ENCODE data around the gene ANK2. TPM values are rescaled to one million over a fixed set of nuclear protein-coding genes. Genes with fewer than 3 reads are reported as not detected.
"Not testable (repeated sequence)": the region's sequence is repeated elsewhere in the genome, so short reads cannot be mapped to it uniquely, and the experiment has no call there.

ANK2 gene
- total RNA-seq, 1 donor from 2014 or later = 1.6 TPM

- intact Hi-C loops (cut with micrococcal nuclease) = no loop called here
Measured at GRCh38 chr4:113146876-113147358, 97.5 kb downstream of the ANK2 start.

GRCh38 chr4:113147498-113148111, 98.2 kb downstream of the ANK2 start:
- intact Hi-C loops (cut with micrococcal nuclease) = no loop called here

GRCh38 chr4:113148925-113149324, 99.5 kb downstream of the ANK2 start:
- intact Hi-C loops (cut with micrococcal nuclease) = no loop called here

GRCh38 chr4:113153529-113154101, 104.2 kb downstream of the ANK2 start:
- intact Hi-C loops (cut with micrococcal nuclease) = no loop called here

- intact Hi-C loops (cut with micrococcal nuclease) = no loop called here
Measured at GRCh38 chr4:113154281-113154680, 104.8 kb downstream of the ANK2 start.

GRCh38 chr4:113157086-113157857, 107.8 kb downstream of the ANK2 start:
- intact Hi-C loops (cut with micrococcal nuclease) = no loop called here

- intact Hi-C loops (cut with micrococcal nuclease) = no loop called here
Measured at GRCh38 chr4:113159942-113160545, 110.6 kb downstream of the ANK2 start.

GRCh38 chr4:113160548-113160947, 111.1 kb downstream of the ANK2 start:
- intact Hi-C loops (cut with micrococcal nuclease) = no loop called here

GRCh38 chr4:113162089-113162488, 112.6 kb downstream of the ANK2 start:
- intact Hi-C loops (cut with micrococcal nuclease) = no loop called here

- intact Hi-C loops (cut with micrococcal nuclease) = no loop called here
Measured at GRCh38 chr4:113169368-113169767, 119.9 kb downstream of the ANK2 start.

GRCh38 chr4:113170115-113170804, 120.8 kb downstream of the ANK2 start:
- intact Hi-C loops (cut with micrococcal nuclease) = no loop called here

- intact Hi-C loops (cut with micrococcal nuclease) = no loop called here
Measured at GRCh38 chr4:113170805-113171468, 121.5 kb downstream of the ANK2 start.

- intact Hi-C loops (cut with micrococcal nuclease) = no loop called here
Measured at GRCh38 chr4:113173126-113173792, 123.8 kb downstream of the ANK2 start.

- intact Hi-C loops (cut with micrococcal nuclease) = no loop called here
Measured at GRCh38 chr4:113173793-113174264, 124.4 kb downstream of the ANK2 start.

- intact Hi-C loops (cut with micrococcal nuclease) = no loop called here
Measured at GRCh38 chr4:113179091-113179490, 129.6 kb downstream of the ANK2 start.

GRCh38 chr4:113179996-113180395, 130.5 kb downstream of the ANK2 start:
- intact Hi-C loops (cut with micrococcal nuclease) = no loop called here

GRCh38 chr4:113181289-113182007, 132.0 kb downstream of the ANK2 start:
- intact Hi-C loops (cut with micrococcal nuclease) = no loop called here

GRCh38 chr4:113183032-113183605, 133.7 kb downstream of the ANK2 start:
- intact Hi-C loops (cut with micrococcal nuclease) = no loop called here

GRCh38 chr4:113186220-113186619, 136.8 kb downstream of the ANK2 start:
- intact Hi-C loops (cut with micrococcal nuclease) = not testable (repeated sequence)
